GM21515 (cell line): Measurements from ENCODE around the gene STMND1.
"Not testable (repeated sequence)": the region's sequence is repeated elsewhere in the genome, so short reads cannot be mapped to it uniquely, and the experiment has no call there.

Experiments
- ATAC-seq: cut with Tn5 transposase; IDR thresholded peaks from one replicate; pipeline ENCODE4 v1.9.1; 2021; ENCODE audit not compliant: unreplicated experiment

The STMND1 gene

GRCh38 chr6:17101422-17102257 lies at the start of gene STMND1:
TSS of gene STMND1 (plus strand) at chr6:17102050. CDS start at chr6:17102258, 208 bp downstream.
- ATAC-seq, result no peak

GRCh38 chr6:17054647-17055046 lies 47.2 kb upstream of the STMND1 start:
- no peak for ATAC-seq

- no peak for ATAC-seq
These were observed 44.5 kb upstream of the STMND1 start for GRCh38 chr6:17057322-17057721.

- no peak for ATAC-seq
These were observed 43.3 kb upstream of the STMND1 start for GRCh38 chr6:17058550-17058949.

- ATAC-seq, result no peak
These were observed 42.8 kb upstream of the STMND1 start for GRCh38 chr6:17059022-17059421.

GRCh38 chr6:17059850-17060249 lies 42.0 kb upstream of the STMND1 start:
- no peak for ATAC-seq

GRCh38 chr6:17061097-17061496 lies 40.8 kb upstream of the STMND1 start:
- ATAC-seq, result no peak

GRCh38 chr6:17062871-17063440 lies 38.9 kb upstream of the STMND1 start:
- no peak for ATAC-seq

- no peak for ATAC-seq
These were observed 36.9 kb upstream of the STMND1 start for GRCh38 chr6:17064975-17065374.

GRCh38 chr6:17066610-17067009 lies 35.2 kb upstream of the STMND1 start:
- ATAC-seq, result no peak

GRCh38 chr6:17068972-17069371 lies 32.9 kb upstream of the STMND1 start:
- not testable (repeated sequence) for ATAC-seq

- not testable (repeated sequence) for ATAC-seq
These were observed 31.4 kb upstream of the STMND1 start for GRCh38 chr6:17070400-17070799.

GRCh38 chr6:17073596-17073995 lies 28.3 kb upstream of the STMND1 start:
- not testable (repeated sequence) for ATAC-seq

- no peak for ATAC-seq
These were observed 20.6 kb upstream of the STMND1 start for GRCh38 chr6:17081273-17081672.

GRCh38 chr6:17081860-17082508 lies 19.9 kb upstream of the STMND1 start:
- ATAC-seq, result no peak

- ATAC-seq, result no peak
These were observed 18.5 kb upstream of the STMND1 start for GRCh38 chr6:17083397-17083796.

- ATAC-seq, result no peak
These were observed 15.4 kb upstream of the STMND1 start for GRCh38 chr6:17086469-17086868.

- ATAC-seq, result no peak
These were observed 13.7 kb upstream of the STMND1 start for GRCh38 chr6:17088091-17088611.

- ATAC-seq, result no peak
These were observed 10.7 kb upstream of the STMND1 start for GRCh38 chr6:17091122-17091521.

- no peak for ATAC-seq
These were observed 8.2 kb upstream of the STMND1 start for GRCh38 chr6:17093686-17094085.

GRCh38 chr6:17096096-17096495 lies 5.8 kb upstream of the STMND1 start:
- ATAC-seq, result no peak

GRCh38 chr6:17096652-17097051 lies 5.2 kb upstream of the STMND1 start:
- no peak for ATAC-seq
